PC-9 (cell line): Measurements from ENCODE around the gene ABHD16A.

ENCODE experiments used
- CTCF ChIP-seq: fragments of 200-600 bp; sonication (generic); conservative IDR thresholded peaks from 2 replicates; pipeline ENCODE4 v1.6.1; 2017; ENCODE audit warnings: mixed run types, antibody characterized with exemption, mild to moderate bottlenecking, moderate library complexity
- EZH2 ChIP-seq: fragments of 200-600 bp; sonication (generic); IDR thresholded peaks from 2 replicates; pipeline ENCODE4 v1.8.0; 2017; ENCODE audit warnings: antibody characterized with exemption, low read depth

GRCh38 chr6:31663961-31664789, 38.9 kb downstream of the ABHD16A start:
- TF ChIP-seq CTCF (no peak), EZH2 (no peak)
